ENCODE measurements around the gene HEPHL1. TPM values are rescaled to one million over a fixed set of nuclear protein-coding genes. Genes with fewer than 3 reads are reported as not detected.
"Not testable (repeated sequence)": the region's sequence is repeated elsewhere in the genome, so short reads cannot be mapped to it uniquely, and the experiment has no call there.

The HEPHL1 gene, protein sequence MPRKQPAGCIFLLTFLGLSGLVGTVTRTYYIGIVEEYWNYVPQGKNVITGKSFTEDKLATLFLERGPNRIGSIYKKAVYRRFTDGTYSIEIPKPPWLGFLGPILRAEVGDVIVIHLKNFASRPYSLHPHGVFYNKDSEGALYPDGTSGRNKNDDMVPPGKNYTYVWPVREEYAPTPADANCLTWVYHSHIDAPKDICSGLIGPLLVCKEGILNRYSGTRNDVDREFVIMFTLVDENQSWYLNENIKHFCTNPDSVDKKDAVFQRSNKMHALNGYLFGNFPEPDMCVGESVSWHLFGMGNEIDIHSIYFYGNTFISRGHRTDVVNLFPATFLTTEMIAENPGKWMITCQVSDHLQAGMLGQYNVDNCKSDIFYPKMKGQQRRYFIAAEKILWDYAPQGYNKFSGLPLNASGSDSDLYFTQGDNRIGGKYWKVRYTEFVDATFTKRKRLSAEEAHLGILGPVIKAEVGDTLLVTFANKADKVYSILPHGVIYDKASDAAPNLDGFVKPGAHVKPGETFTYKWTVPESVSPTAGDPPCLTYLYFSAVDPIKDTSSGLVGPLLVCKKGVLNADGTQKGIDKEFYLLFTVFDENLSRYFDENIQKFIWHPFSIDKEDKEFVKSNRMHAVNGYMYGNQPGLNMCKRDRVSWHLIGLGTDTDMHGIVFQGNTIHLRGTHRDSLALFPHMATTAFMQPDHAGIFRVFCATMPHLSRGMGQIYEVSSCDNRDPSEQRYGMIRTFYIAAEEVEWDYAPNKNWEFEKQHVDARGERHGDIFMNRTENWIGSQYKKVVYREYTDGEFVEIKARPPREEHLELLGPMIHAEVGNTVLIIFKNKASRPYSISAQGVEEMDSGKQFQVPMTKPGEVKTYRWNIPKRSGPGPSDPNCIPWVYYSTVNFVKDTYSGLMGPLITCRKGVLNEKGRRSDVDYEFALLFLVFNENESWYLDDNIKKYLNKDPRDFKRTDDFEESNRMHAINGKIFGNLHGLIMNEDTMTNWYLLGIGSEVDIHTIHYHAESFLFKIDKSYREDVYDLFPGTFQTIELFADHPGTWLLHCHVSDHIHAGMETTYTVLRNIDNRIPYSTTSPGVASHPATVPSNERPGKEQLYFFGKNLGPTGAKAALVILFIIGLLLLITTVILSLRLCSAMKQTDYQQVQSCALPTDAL
- total RNA-seq, result not detected

DNA sequence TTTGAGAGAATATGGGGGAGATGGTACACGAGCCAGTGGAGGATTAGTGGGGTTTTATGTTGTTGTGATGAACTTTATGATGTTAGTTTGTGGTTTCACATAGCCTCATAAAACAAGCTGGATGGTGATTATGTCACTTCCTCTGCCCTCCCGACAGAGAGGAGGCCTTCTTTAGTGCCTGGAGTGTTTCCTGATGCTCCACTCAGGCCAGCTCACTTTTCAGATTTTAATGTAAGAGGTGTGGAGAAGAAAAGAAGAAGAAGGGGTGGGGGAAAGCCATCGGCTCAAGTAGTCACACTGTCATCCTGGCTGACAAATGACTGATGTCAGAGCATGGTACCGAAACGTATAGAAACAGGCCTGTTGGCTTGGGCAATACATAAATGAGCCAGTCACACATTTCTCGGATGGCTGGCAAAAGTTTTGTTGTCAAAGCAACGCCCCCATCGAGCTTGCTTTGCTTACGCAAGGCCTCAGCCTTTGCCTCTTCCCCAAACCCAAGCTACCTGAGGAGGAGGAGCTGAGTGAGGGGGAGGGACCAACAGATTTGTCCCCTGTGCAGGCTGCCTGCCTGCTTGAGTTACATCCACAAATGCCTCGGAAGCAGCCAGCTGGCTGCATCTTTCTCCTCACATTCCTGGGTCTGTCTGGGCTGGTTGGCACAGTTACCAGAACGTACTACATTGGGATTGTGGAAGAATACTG is at the start of gene HEPHL1:
Gene HEPHL1, plus strand, starts transcription at position 578 of the 705 bp plus-strand sequence. Its CDS starts 15 bp downstream, at position 593.
- no peaks in the 10 kb centered on the region for H3K27me3 Mint-ChIP-seq (ENCODE audit: low read depth)
- ATAC-seq (no peak), DNase-seq (no peak)
- no peaks in the 10 kb centered on the region for H3K4me1 Mint-ChIP-seq (ENCODE audit: low read depth)
- no peaks in the 10 kb centered on the region for H3K36me3 Mint-ChIP-seq (ENCODE audit: insufficient read depth)
- no peaks in the 10 kb centered on the region for H3K9me3 Mint-ChIP-seq
- H3K4me3 Mint-ChIP-seq, result no peak within 1 kb of the TSS

DNA sequence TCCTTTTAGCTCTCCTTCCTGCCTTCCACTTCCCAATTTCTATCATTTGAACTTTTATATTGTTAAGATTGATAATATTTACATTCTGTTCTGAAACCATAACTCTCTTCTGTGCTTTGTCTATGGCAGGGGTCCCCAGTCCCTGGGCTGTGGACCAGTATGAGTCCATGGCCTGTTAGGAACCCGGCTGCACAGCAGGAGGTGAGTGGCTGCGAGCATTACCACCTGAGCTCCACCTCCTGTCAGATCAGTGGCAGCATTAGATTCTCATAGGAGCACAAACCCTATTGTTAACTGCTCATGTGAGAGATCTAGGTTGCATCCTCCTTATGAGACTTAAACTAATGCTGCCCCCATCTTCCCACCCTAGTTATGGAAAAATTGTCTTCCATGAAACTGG is 48.4 kb upstream of the HEPHL1 start:
- no peak for DNase-seq
- Mint-ChIP-seq H3K4me1 (ENCODE audit: low read depth) (no peaks in the 10 kb centered on the region), H3K36me3 (ENCODE audit: insufficient read depth) (no peaks in the 10 kb centered on the region), H3K4me3 (no peak overlapping the region), H3K9me3 (peaks cover 5% of the 10 kb centered on the region), H3K27me3 (ENCODE audit: low read depth) (peaks cover 8% of the 10 kb centered on the region)
- ATAC-seq, result no peak

DNA sequence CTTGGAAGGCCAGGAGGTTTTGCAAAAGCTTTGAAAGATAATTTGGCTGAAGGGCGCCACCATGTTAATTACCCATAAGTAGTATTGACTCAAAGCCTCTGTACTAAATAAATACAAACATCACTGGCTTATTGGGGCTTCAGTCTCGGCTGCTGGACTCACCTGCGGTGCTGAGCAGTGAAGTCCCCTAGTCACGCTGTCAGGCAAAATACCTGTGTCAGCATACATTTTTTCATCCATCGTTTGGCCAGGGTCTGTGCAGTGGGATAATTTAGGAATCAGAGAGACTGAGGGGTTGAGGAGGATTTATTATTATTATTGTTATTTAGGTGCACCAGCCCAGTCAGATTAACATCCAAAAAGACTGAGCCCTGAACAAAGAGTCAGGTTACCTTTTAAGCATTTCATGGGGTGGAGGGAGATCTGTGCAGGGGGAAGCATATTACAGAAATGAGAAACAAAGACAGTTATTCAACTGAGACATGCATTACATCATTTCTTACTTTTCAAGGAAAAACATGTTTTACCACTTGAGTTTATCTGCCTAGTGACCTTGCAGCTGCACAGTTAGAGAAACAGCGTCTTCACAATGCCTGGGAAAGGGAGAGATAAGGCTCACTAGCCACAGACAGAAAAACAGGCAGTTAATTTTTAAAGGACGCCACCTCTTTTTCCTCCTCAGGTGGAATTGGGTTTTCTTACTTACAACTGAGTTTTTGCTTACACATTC is 47.7 kb upstream of the HEPHL1 start:
- not testable (repeated sequence) for ATAC-seq; H3K4me1 Mint-ChIP-seq (ENCODE audit: low read depth); DNase-seq; H3K4me3 Mint-ChIP-seq; H3K27me3 Mint-ChIP-seq (ENCODE audit: low read depth); H3K36me3 Mint-ChIP-seq (ENCODE audit: insufficient read depth); H3K9me3 Mint-ChIP-seq

DNA sequence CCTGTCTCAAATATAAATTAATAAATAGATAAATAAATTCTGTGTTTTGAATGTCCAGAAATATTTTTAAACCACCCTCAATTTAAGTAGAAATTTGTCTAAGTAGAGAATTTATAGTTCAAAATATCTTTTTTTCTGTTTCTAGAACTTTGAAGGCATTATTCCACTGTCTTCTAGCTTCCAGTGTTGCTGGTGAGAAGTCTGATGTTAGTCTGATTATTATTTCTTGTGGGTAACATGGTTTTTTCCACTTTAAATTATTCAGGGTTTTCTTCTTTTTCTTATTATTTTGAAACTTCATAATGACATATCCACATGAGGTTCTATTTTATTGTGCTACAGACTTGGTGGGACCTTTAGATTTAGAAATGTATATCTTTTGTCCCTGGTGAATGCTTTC is 46.4 kb upstream of the HEPHL1 start:
- DNase-seq (no peak), ATAC-seq (no peak)
- no peak overlapping the region for H3K4me3 Mint-ChIP-seq

DNA sequence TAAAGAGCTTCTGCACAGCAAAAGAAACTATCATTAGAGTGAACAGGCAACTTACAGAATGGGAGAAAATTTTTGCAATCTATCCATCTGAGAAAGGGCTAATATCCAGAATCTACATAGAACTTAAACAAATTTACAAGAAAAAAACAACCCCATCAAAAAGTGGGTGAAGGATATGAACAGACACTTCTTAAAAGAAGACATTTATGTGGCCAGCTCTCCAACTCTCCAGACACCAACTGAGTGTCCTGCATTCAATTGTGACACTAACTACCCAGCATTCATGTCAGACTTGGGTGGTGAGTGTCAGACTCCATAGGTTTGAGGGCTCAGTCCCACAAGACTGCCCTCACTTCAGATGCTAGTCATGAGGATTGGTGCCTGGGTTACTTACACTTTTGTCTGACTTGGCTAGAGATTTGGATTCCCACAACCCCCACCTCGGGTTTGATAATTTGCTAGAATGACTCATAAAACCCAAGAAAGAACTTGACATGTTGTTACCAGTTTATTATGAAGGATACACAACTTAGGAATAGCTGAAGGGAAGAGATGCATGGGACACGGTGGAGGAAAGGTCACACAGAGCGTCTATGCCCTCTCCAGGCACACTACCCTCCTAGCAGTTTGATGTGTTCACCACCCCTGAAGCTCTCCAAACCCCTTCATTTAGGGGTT is 44.4 kb upstream of the HEPHL1 start:
- not testable (repeated sequence) for H3K4me3 Mint-ChIP-seq; H3K9me3 Mint-ChIP-seq; ATAC-seq; H3K27me3 Mint-ChIP-seq (ENCODE audit: low read depth); H3K4me1 Mint-ChIP-seq (ENCODE audit: low read depth); DNase-seq; H3K36me3 Mint-ChIP-seq (ENCODE audit: insufficient read depth)

More for the DNA sequence above, 46.4 kb upstream of the HEPHL1 start:
- Mint-ChIP-seq H3K4me1 (ENCODE audit: low read depth) (no peaks in the 10 kb centered on the region), H3K9me3 (peaks cover 5% of the 10 kb centered on the region), H3K36me3 (ENCODE audit: insufficient read depth) (no peaks in the 10 kb centered on the region), H3K27me3 (ENCODE audit: low read depth) (peaks cover 8% of the 10 kb centered on the region)

DNA sequence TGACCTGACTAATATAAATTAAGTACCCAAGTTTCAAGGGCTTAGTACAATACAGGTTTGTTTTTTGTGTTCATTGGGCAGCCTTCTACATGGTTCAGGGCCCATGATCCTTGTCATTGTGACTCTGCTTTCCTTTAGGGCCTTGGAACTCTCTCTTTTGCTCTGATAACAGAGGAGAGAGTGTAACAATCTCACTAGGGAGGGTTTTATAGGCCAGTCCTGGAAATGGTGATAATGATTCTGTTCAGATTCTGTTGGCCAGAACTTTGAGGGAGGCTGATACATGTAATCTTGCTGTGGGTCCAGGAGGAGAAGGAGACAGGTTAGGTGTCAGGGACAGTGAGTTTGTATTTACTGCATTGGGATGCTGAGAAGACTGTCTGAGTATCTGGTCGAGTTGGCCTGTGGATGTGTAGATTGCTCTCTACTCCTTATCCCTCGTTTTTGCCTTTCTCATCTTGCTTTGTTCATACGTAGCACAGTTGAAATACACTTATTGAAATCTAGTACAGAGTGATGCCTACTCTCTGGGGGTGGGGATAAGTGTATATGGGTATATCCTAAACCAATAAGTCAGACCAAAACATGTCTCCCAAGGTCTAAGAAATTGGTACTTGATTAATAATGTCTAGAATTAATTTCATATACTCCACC is 37.5 kb upstream of the HEPHL1 start:
- H3K27me3 Mint-ChIP-seq (ENCODE audit: low read depth), result peaks cover 3% of the 10 kb centered on the region
- no peak overlapping the region for H3K4me3 Mint-ChIP-seq
- H3K4me1 Mint-ChIP-seq (ENCODE audit: low read depth), result no peaks in the 10 kb centered on the region
- DNase-seq (no peak), ATAC-seq (no peak)
- H3K36me3 Mint-ChIP-seq (ENCODE audit: insufficient read depth), result no peaks in the 10 kb centered on the region
- H3K9me3 Mint-ChIP-seq, result no peaks in the 10 kb centered on the region

DNA sequence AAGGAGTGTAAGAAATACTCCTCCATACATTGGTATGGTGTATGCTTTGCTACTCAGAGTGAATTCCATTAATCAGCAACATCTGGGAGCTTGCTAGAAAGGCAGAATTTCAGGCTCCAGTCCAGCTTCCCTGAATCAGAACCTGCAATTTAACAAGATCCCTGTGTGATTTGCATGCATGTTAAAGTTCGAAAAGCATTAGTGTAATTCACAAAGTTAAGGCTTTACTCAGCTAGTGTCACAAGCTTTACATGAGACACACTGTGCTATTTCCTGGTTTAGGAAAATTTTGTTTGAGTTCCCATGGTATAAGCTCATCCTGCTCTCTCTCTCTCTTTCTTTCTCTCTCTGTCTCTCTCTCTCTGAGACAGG is 37.0 kb upstream of the HEPHL1 start:
- H3K36me3 Mint-ChIP-seq (ENCODE audit: insufficient read depth), result no peaks in the 10 kb centered on the region
- no peaks in the 10 kb centered on the region for H3K4me1 Mint-ChIP-seq (ENCODE audit: low read depth)
- DNase-seq (no peak), ATAC-seq (no peak)
- no peak overlapping the region for H3K4me3 Mint-ChIP-seq
- no peaks in the 10 kb centered on the region for H3K9me3 Mint-ChIP-seq
- peaks cover 3% of the 10 kb centered on the region for H3K27me3 Mint-ChIP-seq (ENCODE audit: low read depth)

DNA sequence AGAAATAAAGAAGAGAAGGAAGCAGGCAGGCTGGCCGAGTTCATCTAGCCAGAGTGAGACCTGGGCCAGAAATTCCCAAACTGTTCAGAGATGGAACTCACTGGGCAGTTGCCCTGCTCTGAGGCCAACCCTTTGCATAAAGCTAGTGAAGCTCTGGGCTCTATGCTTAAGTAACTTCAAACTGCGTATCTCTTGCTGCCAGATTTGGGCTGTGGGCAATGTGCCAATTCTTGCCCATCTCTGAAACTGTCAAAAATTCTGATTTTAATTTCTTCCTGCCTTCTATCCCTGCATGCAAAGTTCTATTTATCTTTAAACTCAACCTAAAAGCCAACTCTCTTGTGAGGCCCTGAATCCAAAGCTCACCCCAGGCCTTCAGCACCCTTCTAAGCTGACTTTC is 36.2 kb upstream of the HEPHL1 start:
- no peak for ATAC-seq
- Mint-ChIP-seq H3K4me3 (no peak overlapping the region), H3K36me3 (ENCODE audit: insufficient read depth) (no peaks in the 10 kb centered on the region), H3K4me1 (ENCODE audit: low read depth) (no peaks in the 10 kb centered on the region), H3K27me3 (ENCODE audit: low read depth) (peaks cover 5% of the 10 kb centered on the region), H3K9me3 (no peaks in the 10 kb centered on the region)
- DNase-seq, result no peak

DNA sequence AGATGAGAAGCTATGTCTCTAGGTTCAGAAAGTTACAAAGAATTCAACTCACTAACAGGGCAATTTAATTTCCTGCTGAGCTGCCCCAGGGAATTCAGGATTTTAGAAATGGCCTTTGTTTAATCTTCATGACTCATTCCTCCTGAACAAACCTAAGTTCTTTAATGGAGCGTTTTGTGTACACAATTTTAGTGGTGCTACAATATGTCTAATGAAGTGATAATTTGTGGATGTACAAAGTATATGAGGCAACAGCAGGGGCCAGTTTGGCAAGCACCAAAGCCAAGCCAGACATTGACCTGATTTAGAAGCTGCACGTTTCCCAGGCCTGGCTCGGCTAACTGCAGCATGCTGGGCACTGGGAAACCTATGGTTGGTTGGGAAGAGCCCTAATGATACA is 34.4 kb upstream of the HEPHL1 start:
- Mint-ChIP-seq H3K4me3 (no peak overlapping the region), H3K9me3 (no peaks in the 10 kb centered on the region), H3K4me1 (ENCODE audit: low read depth) (no peaks in the 10 kb centered on the region), H3K36me3 (ENCODE audit: insufficient read depth) (no peaks in the 10 kb centered on the region), H3K27me3 (ENCODE audit: low read depth) (peaks cover 4% of the 10 kb centered on the region)
- ATAC-seq (no peak), DNase-seq (no peak)

DNA sequence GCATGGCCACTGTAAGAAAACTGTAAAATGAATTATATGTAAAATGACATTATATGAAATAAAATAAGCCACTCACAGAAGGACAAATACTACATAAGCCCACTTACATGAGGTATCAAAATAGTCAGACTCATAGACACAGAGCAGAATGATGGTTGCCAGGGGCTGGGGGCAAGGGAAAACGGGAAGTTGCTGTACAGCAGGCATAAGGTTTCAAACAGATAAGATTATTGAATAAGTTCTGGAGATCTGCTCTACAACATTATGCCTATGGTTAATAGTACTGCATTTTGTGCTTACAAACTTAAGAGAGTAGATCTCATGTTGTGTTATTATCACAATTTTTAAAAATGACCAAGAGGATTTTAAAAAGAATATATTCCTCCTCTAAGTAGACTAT is 32.7 kb upstream of the HEPHL1 start:
- Mint-ChIP-seq H3K27me3 (ENCODE audit: low read depth) (peaks cover 4% of the 10 kb centered on the region), H3K4me3 (no peak overlapping the region), H3K4me1 (ENCODE audit: low read depth) (no peaks in the 10 kb centered on the region), H3K9me3 (peaks cover 8% of the 10 kb centered on the region), H3K36me3 (ENCODE audit: insufficient read depth) (no peaks in the 10 kb centered on the region)
- no peak for ATAC-seq
- no peak for DNase-seq

DNA sequence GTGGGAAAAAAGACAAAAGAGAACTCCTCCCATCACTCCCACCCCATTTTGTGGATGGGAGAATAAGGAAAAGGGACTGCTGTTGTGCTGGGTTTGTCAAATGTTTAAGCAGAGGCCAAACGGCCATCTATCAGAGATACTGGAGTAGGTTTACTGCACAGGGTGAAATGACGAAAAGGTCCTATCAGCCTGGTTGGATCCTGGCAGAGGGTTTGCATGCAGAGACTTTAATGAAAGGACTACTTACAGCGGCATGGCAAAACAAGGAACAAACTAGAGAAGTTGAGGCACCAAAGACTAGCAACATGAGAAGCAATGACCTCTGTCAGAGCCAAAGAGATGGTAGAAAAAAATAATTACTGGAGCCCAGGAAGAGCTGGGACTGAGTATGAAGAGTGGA is 32.2 kb upstream of the HEPHL1 start:
- ATAC-seq (no peak), DNase-seq (no peak)
- no peak overlapping the region for H3K4me3 Mint-ChIP-seq

DNA sequence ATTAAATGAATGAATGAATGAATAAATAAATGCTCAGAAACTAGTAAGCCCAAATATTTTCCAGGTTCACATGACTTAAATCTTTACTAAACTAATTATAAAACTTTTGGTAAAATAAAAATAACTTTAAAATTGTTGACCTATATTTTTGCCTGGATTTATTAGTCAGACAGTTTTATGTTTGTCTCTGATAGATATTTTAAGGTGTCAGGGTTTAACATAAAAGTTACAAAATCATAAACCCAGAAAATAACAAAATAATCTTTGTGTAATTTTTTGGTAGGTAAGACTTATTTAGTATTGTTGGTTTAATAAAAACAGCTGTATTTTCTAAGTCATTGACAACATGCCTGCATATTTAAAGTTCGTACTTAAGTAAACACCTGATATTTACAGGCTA is 27.4 kb upstream of the HEPHL1 start:
- Mint-ChIP-seq H3K9me3 (peaks cover 22% of the 10 kb centered on the region), H3K4me1 (ENCODE audit: low read depth) (no peaks in the 10 kb centered on the region), H3K27me3 (ENCODE audit: low read depth) (peaks cover 4% of the 10 kb centered on the region), H3K4me3 (no peak overlapping the region), H3K36me3 (ENCODE audit: insufficient read depth) (no peaks in the 10 kb centered on the region)
- ATAC-seq (no peak), DNase-seq (no peak)

More for the DNA sequence above, 32.2 kb upstream of the HEPHL1 start:
- H3K9me3 Mint-ChIP-seq, result peaks cover 8% of the 10 kb centered on the region
- H3K27me3 Mint-ChIP-seq (ENCODE audit: low read depth), result peaks cover 4% of the 10 kb centered on the region
- H3K36me3 Mint-ChIP-seq (ENCODE audit: insufficient read depth), result no peaks in the 10 kb centered on the region
- H3K4me1 Mint-ChIP-seq (ENCODE audit: low read depth), result no peaks in the 10 kb centered on the region

DNA sequence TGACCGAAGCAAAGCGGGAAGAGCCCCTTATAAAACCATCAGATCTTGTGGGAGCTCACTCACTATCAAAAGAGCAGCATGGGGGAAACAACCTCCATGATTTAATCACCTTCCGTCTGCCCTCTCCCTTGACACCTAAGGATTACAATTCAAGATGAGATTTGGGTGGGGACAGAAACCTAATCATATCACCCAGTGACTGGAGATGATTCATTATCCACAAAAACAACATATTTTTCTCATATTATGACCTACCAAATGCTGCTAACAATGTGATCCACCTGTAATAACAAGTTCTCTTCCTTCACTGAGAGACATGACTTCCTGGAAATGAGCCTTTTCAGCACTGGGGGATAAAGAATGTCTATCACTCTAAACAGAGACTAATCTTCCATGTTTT is 23.4 kb upstream of the HEPHL1 start:
- Mint-ChIP-seq H3K4me1 (ENCODE audit: low read depth) (no peaks in the 10 kb centered on the region), H3K36me3 (ENCODE audit: insufficient read depth) (no peaks in the 10 kb centered on the region), H3K27me3 (ENCODE audit: low read depth) (no peaks in the 10 kb centered on the region), H3K9me3 (peaks cover 24% of the 10 kb centered on the region), H3K4me3 (no peak overlapping the region)
- DNase-seq, result no peak
- ATAC-seq, result no peak

Measured in activated T-cell treated with anti-CD3 and anti-CD28 coated beads, Interleukin-2, amount 50 U/mL, for 4 hours (primary cell).